HG02798 (cell line): ENCODE measurements around the gene CNR1.

ENCODE experiments used
- ATAC-seq: cut with Tn5 transposase; IDR thresholded peaks from one replicate; pipeline ENCODE4 v1.9.1; 2021; ENCODE audit warnings: mild to moderate bottlenecking; ENCODE audit not compliant: unreplicated experiment, poor library complexity

Gene CNR1

GRCh38 chr6:88144637-88145297 lies 21.4 kb downstream of the CNR1 start:
- ATAC-seq = no peak

- ATAC-seq = no peak
These were observed 22.6 kb downstream of the CNR1 start for GRCh38 chr6:88143421-88144157.

GRCh38 chr6:88142297-88142668 lies 23.9 kb downstream of the CNR1 start:
- no peak for ATAC-seq

GRCh38 chr6:88141561-88142296 lies 24.4 kb downstream of the CNR1 start:
- ATAC-seq = peak; percentile 91

- ATAC-seq = no peak
These were observed 28.2 kb downstream of the CNR1 start for GRCh38 chr6:88137915-88138314.

GRCh38 chr6:88135578-88136114 lies 30.5 kb downstream of the CNR1 start:
- peak; percentile 84 for ATAC-seq

- ATAC-seq = no peak
These were observed 31.6 kb downstream of the CNR1 start for GRCh38 chr6:88134575-88134974.

GRCh38 chr6:88133718-88134117 lies 32.4 kb downstream of the CNR1 start:
- no peak for ATAC-seq

- no peak for ATAC-seq
These were observed 41.1 kb downstream of the CNR1 start for GRCh38 chr6:88124925-88125557.

GRCh38 chr6:88120635-88121034 lies 45.5 kb downstream of the CNR1 start:
- no peak for ATAC-seq

GRCh38 chr6:88119769-88120168 lies 46.4 kb downstream of the CNR1 start:
- no peak for ATAC-seq

GRCh38 chr6:88116276-88116675 lies 49.9 kb downstream of the CNR1 start:
- ATAC-seq = no peak

GRCh38 chr6:88115307-88115706 lies 50.8 kb downstream of the CNR1 start:
- no peak for ATAC-seq

GRCh38 chr6:88114838-88115237 lies 51.3 kb downstream of the CNR1 start:
- no peak for ATAC-seq

- no peak for ATAC-seq
These were observed 54.2 kb downstream of the CNR1 start for GRCh38 chr6:88111991-88112390.

GRCh38 chr6:88107241-88107640 lies 58.9 kb downstream of the CNR1 start:
- ATAC-seq = no peak

GRCh38 chr6:88105741-88106340 lies 60.3 kb downstream of the CNR1 start:
- no peak for ATAC-seq
